HG03045 (cell line): ENCODE data around the gene KCNK2.
"Not testable (repeated sequence)": the region's sequence is repeated elsewhere in the genome, so short reads cannot be mapped to it uniquely, and the experiment has no call there.

ENCODE experiments used
- ATAC-seq: cut with Tn5 transposase; IDR thresholded peaks from one replicate; pipeline ENCODE4 v1.9.1; 2021; ENCODE audit warnings: mild to moderate bottlenecking, moderate library complexity; ENCODE audit not compliant: unreplicated experiment

KCNK2 gene

DNA sequence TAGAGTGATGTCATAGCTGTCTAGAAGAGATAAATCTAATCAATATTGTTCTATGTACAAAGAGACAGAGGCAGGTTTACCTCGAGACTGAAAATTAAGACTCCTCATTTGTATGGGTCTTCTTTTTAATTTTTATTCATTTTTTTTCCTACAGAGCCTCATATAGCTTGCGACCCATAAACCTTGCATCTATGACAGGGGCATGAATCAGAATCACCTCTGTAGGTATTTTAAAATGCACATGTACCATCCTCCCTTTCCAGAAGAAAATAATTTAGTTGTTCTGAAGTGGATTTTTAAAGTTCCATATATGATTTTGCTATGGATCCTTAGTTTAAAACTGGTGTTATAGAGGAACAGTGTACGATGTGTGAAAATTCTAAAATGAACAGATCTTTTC, 64.5 kb downstream of the KCNK2 start:
- ATAC-seq = no peak

DNA sequence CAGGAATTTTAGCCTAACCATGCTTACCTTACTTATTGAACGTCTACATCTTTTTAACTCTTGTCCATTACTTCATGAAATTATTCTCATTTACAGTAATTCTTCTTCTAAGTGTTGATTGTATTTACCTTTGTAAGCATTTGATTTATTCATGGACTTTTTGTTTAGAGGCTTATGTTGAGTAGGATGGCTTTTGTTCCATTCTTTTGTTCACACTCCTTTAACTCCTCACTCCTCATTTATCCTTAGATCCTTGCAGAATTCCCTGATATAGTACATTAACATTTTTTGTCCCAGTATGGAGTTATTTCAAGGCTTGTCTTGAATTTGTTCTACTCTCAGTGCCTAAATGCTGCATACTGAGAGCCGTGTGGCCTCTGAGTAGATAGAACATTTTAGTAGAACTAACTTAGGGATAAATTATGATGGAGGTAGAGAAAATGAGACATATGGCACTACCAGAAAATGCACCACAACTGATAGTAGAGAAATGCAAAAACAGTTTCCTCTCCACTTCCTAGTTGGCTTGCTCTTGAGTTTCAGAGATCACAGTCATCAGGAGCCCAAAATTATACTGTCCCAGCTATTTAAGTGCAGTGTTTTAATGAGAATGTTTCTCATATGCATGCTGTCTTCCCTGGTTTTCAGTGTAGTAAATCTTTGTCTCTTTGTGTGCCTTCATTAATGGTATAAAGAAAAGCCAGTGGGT, 69.5 kb downstream of the KCNK2 start:
- no peak for ATAC-seq

DNA sequence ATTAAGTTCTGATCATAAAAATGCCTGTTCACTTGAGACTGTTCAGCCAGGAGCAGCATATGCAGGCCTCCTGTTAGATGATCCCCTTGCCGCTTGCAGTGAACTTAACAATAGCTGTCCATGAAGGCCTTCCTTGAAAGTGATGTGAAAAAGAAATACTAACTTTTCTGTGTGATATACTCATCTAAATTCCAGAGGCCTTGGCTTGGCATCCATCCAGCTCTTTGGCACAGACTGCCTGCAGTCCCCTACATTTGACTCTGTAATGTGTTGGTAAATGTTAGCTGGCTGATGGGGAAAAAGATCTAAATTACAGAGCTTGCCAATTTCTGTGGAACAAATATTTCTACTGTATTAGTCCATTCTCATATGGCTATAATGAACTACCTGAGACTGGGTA, 73.7 kb downstream of the KCNK2 start:
- no peak for ATAC-seq

DNA sequence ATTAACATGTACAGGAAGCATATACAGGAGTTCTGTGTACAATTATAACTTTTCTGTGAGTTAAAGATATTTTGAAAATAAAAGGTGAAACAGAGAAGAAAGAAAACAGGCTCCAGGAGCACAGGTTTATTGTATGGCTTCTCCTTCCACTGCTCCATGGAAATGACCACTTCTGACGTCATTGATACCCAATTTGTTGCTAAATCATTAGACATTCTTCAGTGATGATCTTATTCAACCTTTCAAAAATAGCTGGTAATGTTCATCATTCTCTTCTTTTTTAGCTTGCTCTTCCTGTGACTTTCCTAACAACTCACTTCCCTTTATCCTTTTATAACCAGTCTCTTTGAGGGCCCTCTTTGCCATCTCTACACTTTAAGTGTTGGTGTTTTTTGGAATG, 77.8 kb downstream of the KCNK2 start:
- ATAC-seq = no peak

DNA sequence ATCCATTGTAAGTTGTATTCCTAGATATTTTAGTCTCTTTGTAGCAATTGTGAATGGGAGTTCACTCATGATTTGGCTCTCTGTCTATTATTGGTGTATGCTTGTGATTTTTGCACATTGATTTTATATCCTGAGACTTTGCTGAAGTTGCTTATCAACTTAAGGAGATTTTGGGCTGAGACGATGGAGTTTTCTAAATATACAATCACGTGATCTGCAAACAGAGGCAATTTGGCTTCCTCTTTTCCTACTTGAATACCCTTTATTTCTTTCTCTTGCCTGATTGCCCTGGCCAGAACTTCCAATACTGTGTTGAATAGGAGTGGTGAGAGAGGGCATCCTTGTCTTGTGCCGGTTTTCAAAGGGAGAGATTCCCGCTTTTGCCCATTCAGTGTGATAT, 80.6 kb downstream of the KCNK2 start:
- ATAC-seq = not testable (repeated sequence)

DNA sequence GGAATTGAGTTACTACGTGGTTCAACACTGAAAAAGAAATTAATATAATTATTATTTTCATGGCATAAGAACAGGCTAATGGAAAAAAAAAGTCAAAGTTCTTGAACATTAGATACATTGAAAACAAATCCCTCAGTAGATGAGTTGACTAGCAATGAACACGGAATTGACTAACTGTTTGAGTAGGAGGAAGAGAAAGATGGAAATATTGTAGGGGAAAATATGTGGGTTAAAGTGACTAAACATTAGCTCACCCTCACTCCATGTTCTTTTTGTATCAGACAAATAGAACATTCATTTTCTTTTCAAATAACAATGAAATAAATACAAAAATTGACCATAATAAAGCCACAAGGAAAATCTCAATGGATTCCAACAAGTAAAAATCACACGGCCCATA, 84.3 kb downstream of the KCNK2 start:
- ATAC-seq = no peak

- no peak for ATAC-seq
Observed at GRCh38 chr1:215181518-215181917, 99.0 kb downstream of the KCNK2 start.

- ATAC-seq = no peak
Observed at GRCh38 chr1:215185067-215185620, 102.6 kb downstream of the KCNK2 start.

GRCh38 chr1:215188302-215188950, 105.9 kb downstream of the KCNK2 start:
- ATAC-seq = no peak

DNA sequence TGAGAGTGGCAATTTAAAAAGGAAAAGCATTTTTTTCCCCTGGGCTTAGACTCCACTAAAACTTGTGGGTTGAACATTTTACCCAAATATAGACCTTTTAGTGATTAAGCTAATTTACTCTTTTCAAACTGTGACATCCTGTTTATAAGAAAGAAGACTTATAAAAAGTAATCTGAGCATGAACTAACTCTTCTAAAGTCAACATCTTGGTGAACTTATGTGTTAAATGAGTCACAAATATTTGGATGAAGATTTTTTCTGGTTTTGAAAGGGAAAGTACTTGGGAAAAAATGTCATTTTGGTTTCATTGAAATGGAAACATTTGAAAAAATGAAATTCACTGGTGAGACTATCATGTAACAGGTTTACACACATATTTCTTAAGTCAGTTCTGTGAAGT, 109.8 kb downstream of the KCNK2 start:
- ATAC-seq = no peak

DNA sequence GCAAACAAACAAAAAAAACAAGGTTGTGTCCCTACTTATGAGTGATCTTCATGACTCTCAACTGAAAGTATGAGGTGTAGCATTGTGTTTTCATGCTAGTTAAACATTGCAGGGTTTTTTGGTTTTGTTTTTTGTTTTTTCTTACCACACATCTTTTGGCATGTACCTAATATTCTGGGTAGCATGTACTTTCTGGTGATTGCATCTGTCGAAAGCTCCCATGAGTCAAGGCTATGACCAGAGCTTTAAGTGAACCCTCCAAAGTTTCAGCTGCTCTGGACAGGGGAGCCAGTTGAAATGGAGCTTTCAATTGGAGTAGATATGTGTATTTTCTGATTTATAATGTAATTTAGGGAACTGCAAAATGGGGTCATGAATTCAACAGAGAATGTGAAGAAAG, 115.5 kb downstream of the KCNK2 start:
- ATAC-seq = no peak

- ATAC-seq = no peak
Observed at GRCh38 chr1:215200121-215200520, 117.6 kb downstream of the KCNK2 start.

DNA sequence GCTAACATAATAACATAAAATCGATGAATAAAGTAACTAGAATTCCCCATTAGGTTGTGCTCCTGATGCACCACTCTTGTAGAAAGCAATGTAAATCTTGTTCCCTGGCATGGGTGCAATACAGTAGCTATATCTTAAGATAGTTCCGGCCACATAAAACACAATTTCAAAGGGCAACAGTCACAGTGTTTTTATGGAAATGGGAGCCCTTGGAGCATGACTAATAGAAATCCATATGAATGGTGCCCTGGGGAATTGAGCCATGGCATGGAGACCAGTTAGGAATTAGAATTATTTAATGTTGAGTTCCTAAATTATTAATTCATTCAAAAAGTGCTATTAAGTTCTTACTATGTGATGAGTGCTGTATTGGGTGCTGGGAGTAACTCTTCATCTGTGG, 118.7 kb downstream of the KCNK2 start:
- no peak for ATAC-seq

DNA sequence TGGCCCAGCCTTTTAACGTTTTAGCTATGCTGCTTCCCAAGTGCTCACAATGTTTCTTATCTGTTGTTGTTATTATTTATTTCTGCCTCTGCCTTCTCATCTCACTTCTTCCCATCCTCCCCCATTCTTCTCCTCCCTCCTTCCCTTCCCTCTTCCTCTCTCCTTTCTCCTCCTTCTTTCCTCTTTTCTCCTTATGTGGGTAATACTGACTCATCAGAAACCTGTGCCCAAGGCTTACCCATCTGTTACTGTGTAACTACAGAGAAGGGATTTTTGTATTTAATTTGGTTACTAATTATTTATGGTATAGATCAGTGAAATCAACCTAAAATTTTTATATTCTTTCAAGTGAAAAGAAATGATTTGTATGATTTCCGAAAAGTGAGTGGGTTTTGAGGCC, 120.3 kb downstream of the KCNK2 start:
- no peak for ATAC-seq

GRCh38 chr1:215210167-215210566, 127.6 kb downstream of the KCNK2 start:
- no peak for ATAC-seq

- ATAC-seq = no peak
Observed at GRCh38 chr1:215215846-215216245, 133.3 kb downstream of the KCNK2 start.

- no peak for ATAC-seq
Observed at GRCh38 chr1:215219372-215219771, 136.8 kb downstream of the KCNK2 start.

- ATAC-seq = no peak
Observed at GRCh38 chr1:215220346-215220745, 137.8 kb downstream of the KCNK2 start.

- ATAC-seq = no peak
Observed at GRCh38 chr1:215226757-215227156, 144.2 kb downstream of the KCNK2 start.

DNA sequence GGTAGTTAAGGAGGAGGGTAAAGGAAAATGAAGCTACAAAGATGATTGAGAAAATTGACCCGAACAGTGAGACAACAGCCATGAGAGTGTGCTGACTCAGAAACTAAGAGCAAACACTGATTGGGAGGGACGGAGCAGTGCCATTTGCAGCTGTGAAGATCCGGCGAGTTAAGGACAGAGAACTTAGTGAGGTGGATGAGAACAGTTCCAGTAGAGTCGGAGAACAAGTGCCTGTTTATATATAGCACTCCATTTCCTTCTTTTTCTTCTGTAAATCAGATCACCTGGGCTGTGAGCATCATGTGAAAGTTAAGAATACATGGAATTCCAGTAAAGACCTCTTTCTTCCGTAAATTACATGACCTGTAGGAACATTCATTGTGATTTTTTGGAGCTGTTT, 145.7 kb downstream of the KCNK2 start:
- no peak for ATAC-seq

- no peak for ATAC-seq
Observed at GRCh38 chr1:215241451-215241850, 158.9 kb downstream of the KCNK2 start.

GRCh38 chr1:215243345-215244054, 161.0 kb downstream of the KCNK2 start:
- no peak for ATAC-seq
